GM03348 (cell line): ENCODE results near the gene NCR3LG1.
"Not testable (repeated sequence)": the region's sequence is repeated elsewhere in the genome, so short reads cannot be mapped to it uniquely, and the experiment has no call there.

Experiments used
- DNase-seq: peaks from one replicate; pipeline ENCODE4 v3.0.0; 2012; ENCODE audit warnings: low spot score

The NCR3LG1 gene

GRCh38 chr11:17412488-17413180 lies 61.0 kb downstream of the NCR3LG1 start:
- DNase-seq, result no peak

GRCh38 chr11:17413414-17414316 lies 62.1 kb downstream of the NCR3LG1 start:
- DNase-seq, result no peak

DNA sequence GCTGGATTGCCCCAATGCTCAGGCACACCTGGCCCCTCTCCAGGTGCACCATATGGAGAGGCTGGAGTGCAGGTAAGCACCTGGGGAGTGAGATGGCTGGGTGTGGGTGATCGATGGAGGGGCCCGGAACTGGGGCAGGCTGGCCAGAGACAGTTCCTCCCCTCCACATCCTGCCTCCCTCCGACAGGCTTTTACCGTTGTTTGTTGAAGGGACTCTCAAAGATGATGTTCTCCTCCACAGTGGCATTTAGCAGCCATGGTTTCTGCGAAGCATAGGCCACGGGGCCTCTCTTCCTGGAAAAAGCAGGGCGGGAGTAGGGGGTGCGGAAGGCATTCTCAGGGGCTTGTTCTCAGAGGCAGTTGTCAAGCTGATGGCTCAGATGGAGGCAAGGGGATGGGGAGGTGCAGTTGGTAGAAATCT lies 62.7 kb downstream of the NCR3LG1 start:
- no peak for DNase-seq

DNA sequence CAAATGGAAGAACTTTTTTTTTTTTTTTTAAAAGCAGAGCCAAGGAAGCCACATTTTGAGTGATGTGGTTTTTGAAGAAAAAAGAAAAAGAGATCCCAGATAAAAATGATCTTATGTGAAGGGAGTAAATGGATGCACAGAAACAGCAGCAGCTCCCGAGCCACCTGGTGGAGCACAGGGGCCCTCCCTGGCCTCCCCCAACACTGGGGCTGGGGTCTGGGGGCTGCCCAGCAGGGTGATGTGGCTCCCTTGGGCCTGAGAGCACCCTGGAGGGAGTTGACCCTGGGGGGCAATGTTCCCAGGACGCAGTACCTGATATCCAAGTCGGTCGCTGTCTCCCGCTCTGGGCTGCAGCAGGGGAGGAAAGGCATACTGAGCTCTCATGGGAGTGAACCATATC lies 63.4 kb downstream of the NCR3LG1 start:
- no peak for DNase-seq

DNA sequence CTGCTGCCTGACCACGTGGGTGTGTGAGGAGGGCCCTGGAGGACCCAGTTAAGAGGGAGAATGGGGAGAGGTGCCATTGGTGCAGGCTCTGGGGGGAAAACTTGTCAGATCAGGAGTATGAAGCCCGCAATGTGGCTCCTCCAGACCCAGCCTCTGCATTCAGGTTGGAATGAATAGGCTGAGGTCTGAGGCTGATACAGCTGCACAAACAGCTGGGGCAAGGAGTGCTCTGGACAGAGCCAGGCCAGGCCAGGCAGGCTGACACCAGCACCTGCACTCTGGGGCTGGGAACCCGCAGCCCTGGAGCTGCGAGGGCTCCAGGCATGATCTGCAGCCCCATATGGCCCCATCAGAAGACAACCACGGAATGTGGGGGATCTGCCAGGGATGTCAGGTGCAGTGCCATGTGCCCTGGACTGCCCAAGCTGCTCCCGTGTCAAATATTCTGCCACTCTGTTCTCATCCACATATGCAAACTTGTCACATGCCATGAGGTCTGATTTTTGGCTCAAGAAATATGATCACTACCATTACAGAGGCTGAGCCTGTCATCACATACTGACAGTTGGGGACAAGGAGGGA lies 64.0 kb downstream of the NCR3LG1 start:
- no peak for DNase-seq

GRCh38 chr11:17416492-17416891 lies 64.9 kb downstream of the NCR3LG1 start:
- DNase-seq, result no peak

GRCh38 chr11:17418444-17419081 lies 67.0 kb downstream of the NCR3LG1 start:
- no peak for DNase-seq

DNA sequence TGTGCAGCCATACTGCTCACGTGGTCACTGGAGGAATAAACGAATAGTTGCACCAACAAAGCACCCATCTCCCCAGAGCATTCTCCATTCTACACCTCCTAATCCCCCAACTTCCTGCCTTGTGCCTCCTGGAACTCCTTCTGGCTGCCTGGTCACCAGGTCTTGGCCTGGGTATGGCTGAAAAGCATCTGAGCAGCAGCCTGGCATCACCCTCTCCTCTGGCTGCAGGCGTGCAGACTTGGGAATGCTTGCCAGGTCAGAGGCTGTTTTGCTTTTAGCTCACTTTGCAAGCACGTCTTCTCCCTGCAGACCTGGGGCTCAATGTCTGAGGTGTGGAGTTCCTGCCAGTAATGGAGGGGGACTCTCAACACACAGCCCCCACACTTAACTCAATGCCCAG lies 70.2 kb downstream of the NCR3LG1 start:
- no peak for DNase-seq

GRCh38 chr11:17423533-17424310 lies 72.1 kb downstream of the NCR3LG1 start:
- DNase-seq, result no peak

GRCh38 chr11:17426233-17426632 lies 74.6 kb downstream of the NCR3LG1 start:
- not testable (repeated sequence) for DNase-seq
